A673 (cell line): ENCODE results near the gene KCNMB1. TPM values are rescaled to one million over a fixed set of nuclear protein-coding genes. Genes with fewer than 3 reads are reported as not detected.

Source experiments
- BruUV-seq: library from RNA; stranded (reverse); fragments of 400-500 nt; replicated peaks from 2 replicates; lab custom pipeline; 2021; lab: Mats Ljungman, UMichigan
- CTCF ChIA-PET: fragments of 300-600 bp; sonication (Branson Sonifier 250); formaldehyde crosslinking; loops from one replicate; lab custom pipeline; 2022; ENCODE audit warnings: antibody characterized with exemption; lab: Charles Lee
- POLR2A ChIA-PET: fragments of 300-600 bp; sonication (Branson Sonifier 250); formaldehyde crosslinking; loops from one replicate; lab custom pipeline; 2022; ENCODE audit warnings: antibody characterized with exemption; ENCODE audit not compliant: low non-redundant PET; lab: Charles Lee
- DNase-seq: peaks from one replicate; pipeline ENCODE4 v3.0.0-alpha.2; 2015; ENCODE audit warnings: low spot score
- H3K27ac ChIP-seq: fragments of 200-600 bp; sonication (generic); 2 replicates; pipeline ENCODE4 v1.5.1; 2016; ENCODE audit warnings: mixed run types, low read depth, mild to moderate bottlenecking, mixed read lengths, antibody characterized with exemption, low read length; ENCODE audit not compliant: poor library complexity, severe bottlenecking
- H3K27me3 ChIP-seq: fragments of 200-600 bp; sonication (generic); replicated peaks from 2 replicates; pipeline ENCODE4 v1.6.1; 2017; ENCODE audit warnings: mixed run types, low read depth, mild to moderate bottlenecking, mixed read lengths, antibody characterized with exemption, low read length; ENCODE audit not compliant: insufficient read depth, poor library complexity
- H3K36me3 ChIP-seq: fragments of 200-600 bp; sonication (generic); 2 replicates; pipeline ENCODE4 v1.6.1; 2016; ENCODE audit warnings: mixed run types, mild to moderate bottlenecking, mixed read lengths, antibody characterized with exemption, low read length; ENCODE audit not compliant: insufficient read depth, poor library complexity, severe bottlenecking
- H3K4me1 ChIP-seq: fragments of 200-600 bp; sonication (generic); 2 replicates; pipeline ENCODE4 v1.6.1; 2017; ENCODE audit warnings: mixed run types, mild to moderate bottlenecking, mixed read lengths, antibody characterized with exemption, low read length; ENCODE audit not compliant: insufficient read depth, poor library complexity, severe bottlenecking
- H3K4me3 ChIP-seq: fragments of 200-600 bp; sonication (generic); 2 replicates; pipeline ENCODE4 v1.5.1; 2016; ENCODE audit warnings: low read depth, mixed run types, mild to moderate bottlenecking, mixed read lengths, low read length; ENCODE audit not compliant: poor library complexity, severe bottlenecking
- H3K9me3 ChIP-seq: fragments of 200-600 bp; sonication (generic); 2 replicates; pipeline ENCODE4 v1.6.1; 2016; ENCODE audit warnings: mixed run types, low read depth, mild to moderate bottlenecking, mixed read lengths, antibody characterized with exemption, low read length; ENCODE audit not compliant: poor library complexity, severe bottlenecking
- EZH2 ChIP-seq: fragments of 200-600 bp; sonication (generic); IDR thresholded peaks from 2 replicates; pipeline ENCODE4 v1.6.1; 2017; ENCODE audit warnings: borderline replicate concordance, low read depth, mild to moderate bottlenecking, mixed read lengths, antibody characterized with exemption, low read length; ENCODE audit not compliant: poor library complexity, severe bottlenecking
- intact Hi-C: fragments of 100-400 bp; cut with micrococcal nuclease; formaldehyde crosslinking; loops from one replicate; pipeline ENCODE4 v1.10.0; 2022; ENCODE audit not compliant: unreplicated experiment
- total RNA-seq: library from RNA; stranded (reverse); gene quantifications from 2 replicates; pipeline ENCODE4 v1.2.3, GENCODE V29; 2021
- TF ChIP-seq, protein P1 (sequence below): fragments of 300-800, 200-600 bp; sonication (generic); conservative IDR thresholded peaks from 2 replicates; pipeline ENCODE4 v1.5.1; 2017; ENCODE audit warnings: low read depth, mild to moderate bottlenecking, antibody characterized with exemption, low read length, moderate library complexity, mixed read lengths

The KCNMB1 gene
- total RNA-seq, 1 experiment from 2014 or later, result not detected

DNA sequence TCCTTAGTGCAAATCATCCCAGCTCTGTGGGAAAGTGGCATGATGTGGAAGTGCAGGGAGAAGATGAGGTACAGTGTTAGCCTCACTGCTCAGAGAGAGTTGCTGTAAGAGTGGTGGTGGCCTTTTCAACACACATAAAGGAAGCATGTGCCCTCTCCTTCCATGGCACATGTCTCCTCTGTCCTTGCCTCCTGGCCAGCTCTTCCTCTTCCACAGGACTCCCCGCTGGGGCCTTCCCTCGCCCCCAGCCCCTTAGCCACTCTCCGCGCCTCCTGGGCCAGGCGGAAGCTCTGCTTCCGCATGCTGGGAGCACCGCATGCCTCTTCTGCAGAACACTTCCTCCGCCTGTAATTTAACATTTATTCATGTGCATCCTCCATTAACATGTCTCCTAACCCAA lies 4.8 kb upstream of the KCNMB1 start:
- TF ChIP-seq EZH2, result no peak
- TF ChIP-seq, protein P1, sequence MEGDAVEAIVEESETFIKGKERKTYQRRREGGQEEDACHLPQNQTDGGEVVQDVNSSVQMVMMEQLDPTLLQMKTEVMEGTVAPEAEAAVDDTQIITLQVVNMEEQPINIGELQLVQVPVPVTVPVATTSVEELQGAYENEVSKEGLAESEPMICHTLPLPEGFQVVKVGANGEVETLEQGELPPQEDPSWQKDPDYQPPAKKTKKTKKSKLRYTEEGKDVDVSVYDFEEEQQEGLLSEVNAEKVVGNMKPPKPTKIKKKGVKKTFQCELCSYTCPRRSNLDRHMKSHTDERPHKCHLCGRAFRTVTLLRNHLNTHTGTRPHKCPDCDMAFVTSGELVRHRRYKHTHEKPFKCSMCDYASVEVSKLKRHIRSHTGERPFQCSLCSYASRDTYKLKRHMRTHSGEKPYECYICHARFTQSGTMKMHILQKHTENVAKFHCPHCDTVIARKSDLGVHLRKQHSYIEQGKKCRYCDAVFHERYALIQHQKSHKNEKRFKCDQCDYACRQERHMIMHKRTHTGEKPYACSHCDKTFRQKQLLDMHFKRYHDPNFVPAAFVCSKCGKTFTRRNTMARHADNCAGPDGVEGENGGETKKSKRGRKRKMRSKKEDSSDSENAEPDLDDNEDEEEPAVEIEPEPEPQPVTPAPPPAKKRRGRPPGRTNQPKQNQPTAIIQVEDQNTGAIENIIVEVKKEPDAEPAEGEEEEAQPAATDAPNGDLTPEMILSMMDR, result no peak
- BruUV-seq, result no TSS peak
- Histone ChIP-seq H3K4me1 (peaks cover 14% of the 10 kb centered on the region), H3K27me3 (no peaks in the 10 kb centered on the region), H3K4me3 (no peak overlapping the region), H3K9me3 (no peaks in the 10 kb centered on the region), H3K36me3 (no peaks in the 10 kb centered on the region), H3K27ac (peak overlapping the region; percentile 74)
- ChIA-PET CTCF (interaction anchor here (0.9 kb wide), 1 partner anchor 10 kb away, joined by 3 read pairs; no protein-coding TSS in a partner anchor), POLR2A (interaction anchor here (0.7 kb wide), 1 partner anchor 63 kb away, joined by 5 read pairs; no protein-coding TSS in a partner anchor)
- DNase-seq, result peak; percentile 89
- intact Hi-C loops, result no loop called here

DNA sequence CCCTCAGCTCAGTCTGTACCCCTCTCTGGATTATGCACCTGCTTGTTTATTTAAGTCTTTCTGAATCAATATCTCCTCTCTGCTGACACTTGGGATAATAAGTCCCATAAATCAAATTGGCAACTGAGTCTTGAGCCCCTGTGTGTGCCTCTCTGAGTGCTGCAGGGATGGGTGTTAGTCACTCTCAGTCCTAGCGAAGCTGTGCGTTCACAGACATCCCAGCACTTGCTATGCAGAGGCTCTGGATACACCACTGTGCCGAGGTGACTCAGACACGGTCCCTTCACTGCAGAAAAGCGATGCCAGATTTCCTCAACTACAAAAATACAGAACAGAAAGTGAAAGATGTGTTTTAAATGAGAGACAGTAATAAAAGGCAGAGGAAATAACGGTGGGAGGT lies 4.1 kb upstream of the KCNMB1 start:
- peak overlapping the region; percentile 74 for H3K27ac ChIP-seq
- H3K4me1 ChIP-seq, result peaks cover 14% of the 10 kb centered on the region
- H3K9me3 ChIP-seq, result no peaks in the 10 kb centered on the region
- DNase-seq, result peak; percentile 72
- BruUV-seq, result no TSS peak
- H3K27me3 ChIP-seq, result no peaks in the 10 kb centered on the region
- ChIA-PET CTCF (interaction anchor here (0.9 kb wide), 1 partner anchor 11 kb away, joined by 3 read pairs; no protein-coding TSS in a partner anchor), POLR2A (interaction anchor here (0.6 to 0.7 kb wide), 2 partner anchors 64 to 168 kb away, joined by 3 to 4 read pairs; no protein-coding TSS in a partner anchor)
- TF ChIP-seq, protein P1, result no peak
- TF ChIP-seq EZH2, result no peak
- H3K4me3 ChIP-seq, result no peak overlapping the region
- intact Hi-C loops, result no loop called here
- H3K36me3 ChIP-seq, result no peaks in the 10 kb centered on the region

- no TSS peak for BruUV-seq
- Histone ChIP-seq H3K27ac (no peak overlapping the region), H3K27me3 (no peaks in the 10 kb centered on the region), H3K9me3 (no peaks in the 10 kb centered on the region), H3K4me3 (no peak overlapping the region), H3K4me1 (peaks cover 14% of the 10 kb centered on the region), H3K36me3 (no peaks in the 10 kb centered on the region)
- POLR2A ChIA-PET, result no interaction called here
- no peak for DNase-seq
- intact Hi-C loops, result no loop called here
- TF ChIP-seq, protein P1, result no peak
- TF ChIP-seq EZH2, result no peak
- CTCF ChIA-PET, result no interaction called here
Measured at GRCh38 chr5:170390472-170390871, 1.3 kb upstream of the KCNMB1 start.
